ENCODE data around the gene SPEM1.

DNA sequence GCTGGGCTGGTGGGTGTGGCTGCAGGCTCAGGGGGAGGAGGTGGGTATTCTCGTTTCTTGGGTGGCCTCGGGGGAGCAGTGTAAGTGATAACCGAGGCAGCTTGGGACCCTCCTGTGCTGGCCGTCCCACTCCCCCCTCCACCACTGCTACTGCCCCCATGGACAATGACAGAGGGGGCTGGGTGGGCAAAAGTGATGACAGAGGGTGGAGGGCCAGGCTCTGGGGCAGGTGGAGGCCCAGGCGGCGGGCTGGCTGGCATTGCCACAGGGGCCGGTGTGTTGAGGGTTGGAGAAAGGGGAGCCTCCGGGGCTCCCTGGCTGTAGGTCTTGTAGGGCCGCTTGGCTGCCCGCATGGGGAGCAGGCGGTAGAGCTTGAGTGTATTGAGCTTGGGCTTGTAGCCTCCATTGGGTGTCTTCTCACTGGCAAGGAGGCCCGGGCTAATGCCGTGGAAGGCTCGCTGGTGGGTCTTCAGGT, 43.3 kb downstream of the SPEM1 start:
- TF ChIP-seq TARDBP (IDR thresholded peaks at IDR 0.05) (no peak), FOXA1 (IDR thresholded peaks at IDR 0.05) (no peak), BHLHE40 (IDR thresholded peaks at IDR 0.05; ENCODE audit: borderline replicate concordance) (no peak), L3MBTL2 (conservative IDR thresholded peaks at IDR 0.05) (no peak), HDGF (IDR thresholded peaks at IDR 0.05; ENCODE audit: borderline replicate concordance) (no peak), FOXM1 (IDR thresholded peaks at IDR 0.05; ENCODE audit: borderline replicate concordance) (no peak), SP1 (IDR thresholded peaks at IDR 0.05) (no peak), ZNF384 (IDR thresholded peaks at IDR 0.05) (no peak), ELF4 (IDR thresholded peaks at IDR 0.05) (no peak), NFRKB (IDR thresholded peaks at IDR 0.05) (no peak), ARNT (IDR thresholded peaks at IDR 0.05) (no peak), SUZ12 (IDR thresholded peaks at IDR 0.05) (no peak), FOXK2 (IDR thresholded peaks at IDR 0.05) (no peak), LEF1 (IDR thresholded peaks at IDR 0.05; ENCODE audit: borderline replicate concordance) (no peak)

Data from HEK293T (cell line).